ENCODE data around the gene LST1.
A peak's percentile ranks its signal among the peaks of the same experiment; 100 is the strongest.

The LST1 gene

DNA sequence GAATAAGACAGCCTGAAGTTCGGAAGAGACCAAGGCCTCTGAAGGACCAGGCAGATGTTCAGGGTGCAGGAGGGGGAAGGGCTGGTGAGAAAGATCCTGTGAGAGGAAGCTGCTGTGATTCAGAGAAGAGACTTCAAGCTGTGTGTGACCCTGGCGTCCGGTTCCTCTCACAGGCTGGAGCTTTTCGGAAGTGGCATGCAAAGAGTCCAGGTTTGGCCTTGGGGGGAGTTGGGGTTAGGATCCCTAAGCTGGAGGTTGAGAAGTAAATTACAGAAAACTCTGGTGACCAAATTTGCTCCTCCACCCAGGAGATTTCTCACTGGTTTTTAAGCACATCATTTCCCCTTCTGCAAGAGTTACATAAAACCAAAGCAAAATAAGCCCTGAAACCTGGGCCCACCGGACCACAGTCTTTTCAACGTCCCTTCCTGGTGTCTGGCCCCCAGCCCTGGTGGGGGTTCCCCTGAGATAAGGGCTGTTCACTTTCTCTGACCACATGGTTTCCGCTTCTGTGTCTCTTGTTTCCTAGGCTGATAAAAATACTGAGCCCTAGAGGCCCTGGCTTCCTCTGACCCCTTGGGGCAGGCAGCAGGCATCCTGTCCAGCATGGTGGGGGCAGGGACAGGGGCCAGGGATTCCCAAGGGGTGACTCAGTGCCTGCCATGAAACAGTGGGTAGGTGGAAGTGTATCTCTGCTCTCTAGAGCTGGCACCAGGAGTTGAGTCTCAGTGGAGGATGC lies 25.9 kb upstream of the LST1 start:
- peak; percentile 75 for DNase-seq (ENCODE audit: low read depth, low spot score)

- DNase-seq (ENCODE audit: low read depth, low spot score) = no peak
These were observed 25.4 kb upstream of the LST1 start for GRCh38 chr6:31560697-31561058.

DNA sequence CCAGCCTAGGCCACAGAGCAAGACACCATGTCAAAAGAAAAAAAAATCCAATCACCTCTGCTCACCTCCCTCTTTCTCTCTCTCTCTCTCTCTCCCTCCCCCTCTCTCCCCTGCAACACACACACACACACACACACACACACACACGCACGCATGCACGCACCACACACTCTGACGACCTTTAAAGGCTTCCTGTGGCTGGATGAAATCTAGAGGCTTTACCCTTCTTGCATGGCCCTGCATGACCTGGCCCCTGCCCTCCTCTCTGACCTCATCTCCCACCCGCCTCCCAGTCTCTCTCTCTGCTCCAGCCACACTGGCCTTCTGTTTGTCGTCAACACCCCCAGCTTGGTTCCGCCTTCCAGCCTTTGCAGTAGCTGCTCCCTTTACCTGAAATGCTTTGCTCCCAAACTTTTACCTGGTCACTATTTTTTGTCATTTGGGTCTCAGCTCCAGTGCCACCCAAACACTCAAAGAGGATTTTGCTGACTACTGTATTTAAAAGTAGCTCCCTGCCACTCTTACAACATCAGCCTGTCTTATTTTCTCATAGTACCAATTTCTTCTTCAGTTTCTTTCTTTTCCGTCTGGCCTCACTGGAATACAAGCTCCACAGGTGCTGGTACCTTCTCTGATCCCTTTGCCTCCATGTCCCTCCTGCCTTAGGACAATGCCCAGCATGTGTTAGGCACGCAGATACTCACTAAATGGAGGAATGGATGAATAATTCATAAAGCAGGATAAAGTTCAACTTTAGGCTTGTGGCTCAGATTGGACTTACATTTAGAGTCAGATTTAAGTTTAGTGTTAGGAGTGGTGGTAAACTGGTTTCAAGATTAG lies 18.3 kb upstream of the LST1 start:
- no peak for DNase-seq (ENCODE audit: low read depth, low spot score)

DNA sequence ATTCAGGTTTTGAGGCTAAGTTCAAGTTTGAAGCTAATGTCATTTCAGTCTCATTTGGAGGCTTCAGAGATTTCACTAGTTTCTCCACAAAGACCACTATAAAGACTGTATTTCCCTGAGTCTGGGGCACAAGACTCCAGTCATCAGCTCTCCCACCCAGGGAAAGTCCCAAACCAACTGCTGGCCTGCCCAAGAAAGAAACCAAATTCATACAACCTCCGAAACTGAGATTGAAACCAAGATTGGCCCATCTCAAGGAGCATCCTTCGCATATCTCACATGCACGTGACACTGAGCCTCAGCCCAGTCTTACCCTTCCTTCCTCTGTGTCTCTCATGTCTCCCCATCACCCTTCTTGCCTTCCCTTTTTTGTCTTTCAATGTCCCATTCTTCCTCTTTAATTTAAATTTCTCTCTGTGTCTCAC lies 17.5 kb upstream of the LST1 start:
- DNase-seq (ENCODE audit: low read depth, low spot score) = no peak

- DNase-seq (ENCODE audit: low read depth, low spot score) = no peak
These were observed 16.1 kb upstream of the LST1 start for GRCh38 chr6:31569861-31570536.

- no peak for DNase-seq (ENCODE audit: low read depth, low spot score)
These were observed 13.8 kb upstream of the LST1 start, which contains the start of gene LTA for GRCh38 chr6:31572041-31572911. Gene LTA, plus strand, starts transcription at chr6:31572289. Its CDS starts 454 bp downstream, at chr6:31572743.

- no peak for DNase-seq (ENCODE audit: low read depth, low spot score)
These were observed 12.6 kb upstream of the LST1 start for GRCh38 chr6:31573239-31574105.

DNA sequence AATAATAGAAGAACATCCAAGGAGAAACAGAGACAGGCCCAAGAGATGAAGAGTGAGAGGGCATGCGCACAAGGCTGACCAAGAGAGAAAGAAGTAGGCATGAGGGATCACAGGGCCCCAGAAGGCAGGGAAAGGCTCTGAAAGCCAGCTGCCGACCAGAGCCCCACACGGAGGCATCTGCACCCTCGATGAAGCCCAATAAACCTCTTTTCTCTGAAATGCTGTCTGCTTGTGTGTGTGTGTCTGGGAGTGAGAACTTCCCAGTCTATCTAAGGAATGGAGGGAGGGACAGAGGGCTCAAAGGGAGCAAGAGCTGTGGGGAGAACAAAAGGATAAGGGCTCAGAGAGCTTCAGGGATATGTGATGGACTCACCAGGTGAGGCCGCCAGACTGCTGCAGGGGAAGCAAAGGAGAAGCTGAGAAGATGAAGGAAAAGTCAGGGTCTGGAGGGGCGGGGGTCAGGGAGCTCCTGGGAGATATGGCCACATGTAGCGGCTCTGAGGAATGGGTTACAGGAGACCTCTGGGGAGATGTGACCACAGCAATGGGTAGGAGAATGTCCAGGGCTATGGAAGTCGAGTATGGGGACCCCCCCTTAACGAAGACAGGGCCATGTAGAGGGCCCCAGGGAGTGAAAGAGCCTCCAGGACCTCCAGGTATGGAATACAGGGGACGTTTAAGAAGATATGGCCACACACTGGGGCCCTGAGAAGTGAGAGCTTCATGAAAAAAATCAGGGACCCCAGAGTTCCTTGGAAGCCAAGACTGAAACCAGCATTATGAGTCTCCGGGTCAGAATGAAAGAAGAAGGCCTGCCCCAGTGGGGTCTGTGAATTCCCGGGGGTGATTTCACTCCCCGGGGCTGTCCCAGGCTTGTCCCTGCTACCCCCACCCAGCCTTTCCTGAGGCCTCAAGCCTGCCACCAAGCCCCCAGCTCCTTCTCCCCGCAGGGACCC lies 11.7 kb upstream of the LST1 start:
- no peak for DNase-seq (ENCODE audit: low read depth, low spot score)

- DNase-seq (ENCODE audit: low read depth, low spot score) = no peak
These were observed 10.7 kb upstream of the LST1 start, which contains the start of gene TNF for GRCh38 chr6:31575335-31575901. Gene TNF, plus strand, starts transcription at chr6:31575565. Its CDS starts 177 bp downstream, at chr6:31575742.

- no peak for DNase-seq (ENCODE audit: low read depth, low spot score)
These were observed 10.0 kb upstream of the LST1 start for GRCh38 chr6:31575952-31576685.

DNA sequence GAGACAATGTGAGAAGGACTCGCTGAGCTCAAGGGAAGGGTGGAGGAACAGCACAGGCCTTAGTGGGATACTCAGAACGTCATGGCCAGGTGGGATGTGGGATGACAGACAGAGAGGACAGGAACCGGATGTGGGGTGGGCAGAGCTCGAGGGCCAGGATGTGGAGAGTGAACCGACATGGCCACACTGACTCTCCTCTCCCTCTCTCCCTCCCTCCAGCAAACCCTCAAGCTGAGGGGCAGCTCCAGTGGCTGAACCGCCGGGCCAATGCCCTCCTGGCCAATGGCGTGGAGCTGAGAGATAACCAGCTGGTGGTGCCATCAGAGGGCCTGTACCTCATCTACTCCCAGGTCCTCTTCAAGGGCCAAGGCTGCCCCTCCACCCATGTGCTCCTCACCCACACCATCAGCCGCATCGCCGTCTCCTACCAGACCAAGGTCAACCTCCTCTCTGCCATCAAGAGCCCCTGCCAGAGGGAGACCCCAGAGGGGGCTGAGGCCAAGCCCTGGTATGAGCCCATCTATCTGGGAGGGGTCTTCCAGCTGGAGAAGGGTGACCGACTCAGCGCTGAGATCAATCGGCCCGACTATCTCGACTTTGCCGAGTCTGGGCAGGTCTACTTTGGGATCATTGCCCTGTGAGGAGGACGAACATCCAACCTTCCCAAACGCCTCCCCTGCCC lies 9.0 kb upstream of the LST1 start:
- DNase-seq (ENCODE audit: low read depth, low spot score) = no peak

GRCh38 chr6:31577579-31577966 lies 8.5 kb upstream of the LST1 start:
- DNase-seq (ENCODE audit: low read depth, low spot score) = no peak

DNA sequence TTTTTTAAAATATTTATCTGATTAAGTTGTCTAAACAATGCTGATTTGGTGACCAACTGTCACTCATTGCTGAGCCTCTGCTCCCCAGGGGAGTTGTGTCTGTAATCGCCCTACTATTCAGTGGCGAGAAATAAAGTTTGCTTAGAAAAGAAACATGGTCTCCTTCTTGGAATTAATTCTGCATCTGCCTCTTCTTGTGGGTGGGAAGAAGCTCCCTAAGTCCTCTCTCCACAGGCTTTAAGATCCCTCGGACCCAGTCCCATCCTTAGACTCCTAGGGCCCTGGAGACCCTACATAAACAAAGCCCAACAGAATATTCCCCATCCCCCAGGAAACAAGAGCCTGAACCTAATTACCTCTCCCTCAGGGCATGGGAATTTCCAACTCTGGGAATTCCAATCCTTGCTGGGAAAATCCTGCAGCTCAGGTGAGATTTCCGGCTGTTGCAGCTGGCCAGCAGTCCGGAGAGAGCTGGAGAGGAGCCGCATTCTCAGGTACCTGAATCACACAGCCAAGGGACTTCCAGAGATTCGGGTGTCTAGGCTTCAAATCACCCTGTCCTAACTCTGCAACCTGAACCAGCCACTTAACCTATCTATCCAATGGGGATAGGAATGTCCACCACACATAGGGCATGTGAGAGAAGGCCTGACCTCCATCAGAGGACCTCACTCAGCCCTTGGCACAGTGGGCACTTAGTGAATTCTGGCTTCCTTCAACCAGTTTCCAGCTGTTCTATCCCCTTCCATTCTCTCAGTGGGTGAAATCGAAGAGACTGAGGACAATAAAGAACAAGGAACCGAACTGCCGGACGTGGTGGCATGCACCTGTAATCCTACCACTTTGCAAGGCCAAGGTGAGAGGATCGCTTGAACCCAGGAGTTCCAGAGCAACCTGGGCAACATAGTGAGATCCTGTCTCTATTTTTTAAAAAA lies 7.6 kb upstream of the LST1 start:
- peak; percentile 12 for DNase-seq (ENCODE audit: low read depth, low spot score)

- no peak for DNase-seq (ENCODE audit: low read depth, low spot score)
These were observed 7.0 kb upstream of the LST1 start for GRCh38 chr6:31579119-31579505.

DNA sequence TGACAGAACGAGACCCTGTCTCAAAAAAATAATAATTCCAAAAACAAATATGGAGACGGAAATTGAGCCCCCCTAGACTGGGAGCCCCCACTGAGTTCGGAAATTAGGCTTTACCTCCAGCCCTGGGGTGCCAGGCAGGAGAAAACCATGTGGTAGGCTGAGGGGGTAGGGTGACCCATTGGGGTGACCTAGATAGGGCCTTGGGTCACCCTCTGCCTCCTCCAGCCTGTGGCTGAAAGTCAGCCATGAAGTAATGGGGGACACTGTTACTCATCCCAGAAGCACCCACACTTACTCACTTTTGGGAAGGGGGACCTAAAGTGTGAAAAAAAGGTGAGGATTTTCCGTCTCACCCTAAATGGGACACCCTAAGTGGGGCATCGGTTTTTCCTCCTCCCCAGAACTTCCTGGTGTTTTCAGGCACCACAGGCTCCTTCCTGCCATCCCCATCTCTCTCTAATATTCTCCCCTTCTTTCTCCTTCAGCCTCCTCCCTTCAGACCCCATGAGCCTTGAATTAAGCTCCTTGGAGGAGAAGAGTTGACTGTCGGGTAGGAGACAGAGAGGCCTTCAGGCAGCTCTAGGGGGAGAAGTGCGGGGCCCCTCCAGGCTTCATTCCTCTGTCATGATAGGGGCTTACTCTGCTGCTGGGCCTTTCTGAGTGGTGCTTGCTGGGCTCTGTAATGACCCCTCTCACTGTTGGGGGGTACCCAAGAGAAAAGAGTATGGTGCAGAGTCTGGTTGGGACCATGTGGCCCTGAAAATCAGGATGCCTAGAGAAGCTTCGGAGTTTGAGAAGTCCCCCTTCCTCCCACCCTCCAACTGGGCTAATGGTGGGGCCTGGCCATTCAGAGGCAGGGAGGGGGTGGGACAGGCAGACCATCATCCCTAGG lies 6.3 kb upstream of the LST1 start:
- DNase-seq (ENCODE audit: low read depth, low spot score) = no peak

GRCh38 chr6:31580438-31580740 lies 5.7 kb upstream of the LST1 start:
- DNase-seq (ENCODE audit: low read depth, low spot score) = no peak

Data from astrocyte of the hippocampus (primary cell).